K562 (cell line): ENCODE measurements around the gene WDR45B. TPM values are rescaled to one million over a fixed set of nuclear protein-coding genes. Genes with fewer than 3 reads are reported as not detected.
A peak's percentile ranks its signal among the peaks of the same experiment; 100 is the strongest.

ENCODE experiments used
- ATAC-seq: fragments of 200-7000 bp; cut with Tn5 transposase; 3 replicates; pipeline ENCODE4 v1.9.1; 2020; ENCODE audit warnings: moderate library complexity
- BruUV-seq: library from RNA; stranded (reverse); fragments of 400-500 nt; replicated peaks from 2 replicates; lab custom pipeline; 2021; lab: Mats Ljungman, UMichigan
- CTCF ChIA-PET: fragments of 300-600 bp; formaldehyde crosslinking; extraction: SDS; loops from one replicate; lab custom pipeline; 2021; ENCODE audit warnings: low intra/inter-chr PET ratio; lab: Yijun Ruan, JAX
- POLR2A ChIA-PET: fragments of 300-600, 350-650 bp; sonication (Branson Sonifier 250); formaldehyde crosslinking; extraction: SDS; loops from one replicate; lab custom pipeline; 2021; ENCODE audit warnings: antibody characterized with exemption, inconsistent platforms; lab: Yijun Ruan, JAX
- DNase-seq, 4 experiments: peaks; one replicate each; pipeline versions ENCODE4 v3.0.0 to v3.0.0-alpha.2; 2011 to 2018; ENCODE audit warnings: low spot score in 3 of 4, mixed read lengths in 3 of 4; ENCODE audit errors: extremely low read depth in 1 of 4
- FAIRE-seq: peaks from 2 replicates; lab custom pipeline; 2011; peaks lifted over from hg19 to GRCh38; lab: Jason Lieb, UNC
- H2AFZ ChIP-seq: 2 replicates; pipeline ENCODE4 v1.6.0; 2011; ENCODE audit warnings: low read depth, low read length, control low read depth, inconsistent platforms
- H3K27ac ChIP-seq: fragments of 200-600 bp; 3 replicates; pipeline ENCODE4 v1.8.0; 2011; ENCODE audit warnings: low read depth, mild to moderate bottlenecking, control low read depth, inconsistent platforms, low read length, moderate library complexity, mixed read lengths; ENCODE audit errors: extremely low read depth
- H3K27me3 ChIP-seq, 2 experiments: fragments of 300-600 bp in 1 of 2; 2 replicates in 1 of 2; 3 replicates in 1 of 2; pipeline versions ENCODE4 v1.6.0 to v1.8.0; 2011; ENCODE audit warnings: inconsistent platforms in 2 of 2, low read length in 2 of 2, mild to moderate bottlenecking in 1 of 2, mixed read lengths in 1 of 2, moderate library complexity in 1 of 2; ENCODE audit not compliant: control insufficient read depth in 2 of 2, insufficient read depth in 2 of 2
- H3K36me3 ChIP-seq: fragments of 300-600 bp; 3 replicates; pipeline ENCODE4 v1.8.0; 2011; ENCODE audit warnings: mild to moderate bottlenecking, low read length, inconsistent platforms; ENCODE audit not compliant: control insufficient read depth, insufficient read depth
- H3K4me1 ChIP-seq, 2 experiments: fragments of 200-600 bp in 1 of 2; replicated peaks in 1 of 2; 2 replicates in 1 of 2; 3 replicates in 1 of 2; pipeline versions ENCODE4 v1.5.1 to v1.8.0; 2011; ENCODE audit warnings: inconsistent platforms in 2 of 2, low read length in 2 of 2, mild to moderate bottlenecking in 1 of 2, mixed read lengths in 1 of 2, moderate library complexity in 1 of 2; ENCODE audit not compliant: control insufficient read depth in 2 of 2, insufficient read depth in 2 of 2
- H3K4me2 ChIP-seq: 2 replicates; pipeline ENCODE4 v1.6.1; 2011; ENCODE audit warnings: low read length, control low read depth, inconsistent platforms, mixed read lengths; ENCODE audit not compliant: insufficient read depth
- H3K4me3 ChIP-seq: fragments of 200-600 bp; sonication (generic), shearing (Covaris generic); 2 replicates; pipeline ENCODE4 v1.5.1; 2016; ENCODE audit warnings: control low read depth, inconsistent platforms
- H3K79me2 ChIP-seq: fragments of 200-600 bp; 3 replicates; pipeline ENCODE4 v1.8.0; 2011; ENCODE audit warnings: low read length, inconsistent platforms; ENCODE audit not compliant: control insufficient read depth, insufficient read depth
- H3K9ac ChIP-seq, 2 experiments: 2 replicates each; pipeline versions ENCODE4 v1.6.0 to v1.6.1; 2011; ENCODE audit warnings: low read depth in 2 of 2, low read length in 2 of 2, control low read depth in 1 of 2, inconsistent platforms in 1 of 2, mild to moderate bottlenecking in 1 of 2, mixed read lengths in 1 of 2; ENCODE audit not compliant: insufficient read depth in 1 of 2
- H3K9me1 ChIP-seq: one replicate; pipeline ENCODE4 v1.6.0; 2011; ENCODE audit warnings: inconsistent platforms, mild to moderate bottlenecking, low read length, moderate library complexity; ENCODE audit not compliant: control insufficient read depth, insufficient read depth
- H3K9me3 ChIP-seq: replicated peaks from 2 replicates; pipeline ENCODE4 v1.5.1; 2011; ENCODE audit warnings: low read depth, low read length, inconsistent platforms; ENCODE audit not compliant: control insufficient read depth, insufficient read depth
- H4K20me1 ChIP-seq: replicated peaks from 2 replicates; pipeline ENCODE4 v1.6.1; 2011; ENCODE audit warnings: low read length, inconsistent platforms, mixed read lengths; ENCODE audit not compliant: control insufficient read depth, insufficient read depth
- FOXM1 ChIP-seq, 2 experiments: fragments of 450-650 bp in 1 of 2; sonication (generic) in 1 of 2; formaldehyde crosslinking in 1 of 2; IDR thresholded peaks; 2 replicates each; pipeline versions ENCODE4 v1.6.1 to v1.9.0; 2017 to 2022; ENCODE audit warnings: low read depth in 2 of 2, mild to moderate bottlenecking in 2 of 2, missing genetic modification reagents in 1 of 2, moderate library complexity in 1 of 2
- HMBOX1 ChIP-seq: sonication (generic); IDR thresholded peaks from 2 replicates; pipeline ENCODE4 v1.6.1; 2016
- MEIS2 ChIP-seq: fragments of 450-650 bp; IDR thresholded peaks from 2 replicates; pipeline ENCODE4 v1.6.1; 2014; ENCODE audit warnings: mild to moderate bottlenecking; ENCODE audit not compliant: partially characterized antibody
- PKNOX1 ChIP-seq: fragments of 450-650 bp; IDR thresholded peaks from 2 replicates; pipeline ENCODE4 v1.6.1; 2016
- TEAD4 ChIP-seq, 2 experiments: sonication (generic) in 1 of 2; formaldehyde crosslinking in 1 of 2; IDR thresholded peaks; 2 replicates each; pipeline versions ENCODE4 v1.6.1 to v1.8.0; 2012 to 2022; ENCODE audit warnings: borderline replicate concordance in 1 of 2, inconsistent platforms in 1 of 2, low read length in 1 of 2, mild to moderate bottlenecking in 1 of 2, missing genetic modification reagents in 1 of 2
- ZFP30 ChIP-seq: fragments of 250-450 bp; sonication (Bioruptor Pico); IDR thresholded peaks from 2 replicates; pipeline ENCODE4 v1.8.0; 2022; ENCODE audit warnings: moderate library complexity, mild to moderate bottlenecking, inconsistent platforms, borderline replicate concordance
- ZNF512 ChIP-seq: IDR thresholded peaks from 2 replicates; pipeline ENCODE4 v1.6.1; 2016; ENCODE audit warnings: missing genetic modification characterization, missing compliant biosample characterization
- WGBS: fragments of 100-300 bp; shearing (Covaris generic); methylation state at CpG from one replicate; pipeline ENCODE4 v1.1.6; 2016; ENCODE audit warnings: low coverage, mixed read lengths; ENCODE audit not compliant: insufficient coverage; ENCODE audit errors: missing lambda C conversion rate; 5-methylcytosine and 5-hydroxymethylcytosine counted together
- in situ Hi-C: fragments of 300-500 bp; cut with MboI; formaldehyde crosslinking; loops from 4 replicates; pipeline ENCODE4 v1.15.0; 2018; ENCODE audit warnings: inconsistent platforms, mixed read lengths
- intact Hi-C: fragments of 100-400 bp; cut with micrococcal nuclease; formaldehyde crosslinking; loops from 2 replicates; pipeline ENCODE4 v1.14.2; 2022
- polyA plus RNA-seq, 8 experiments: library from polyadenylated mRNA; depleted of rRNA in 4 of 8; stranded (reverse) in 5 of 8; unstranded in 3 of 8; fragments of >200 nt; fragmentation: Nextera tagmentation in 2 of 8; fragmentation: Illumina TruSeq in 1 of 8; extraction: Ambion mirVana in 2 of 8; extraction: Trizol in 1 of 8; gene quantifications; 2 replicates each; pipeline versions ENCODE4 v1.2.1 to v1.2.3, GENCODE V29; 2011 to 2014; ENCODE audit warnings: inconsistent platforms in 1 of 8, missing spikeins in 1 of 8
- total RNA-seq, 7 experiments: library from RNA; depleted of rRNA in 6 of 7; stranded (reverse); fragments of >200 nt in 6 of 7; fragmentation: Illumina TruSeq in 2 of 7; extraction: Trizol in 2 of 7; gene quantifications; 2 replicates each; pipeline versions ENCODE4 v1.2.1 to v1.2.3, GENCODE V29; 2011 to 2021; ENCODE audit warnings: low replicate concordance in 1 of 7

Gene WDR45B
- total and polyA plus RNA-seq, 9 of the 15 experiments (the other 6 are each of a cell fraction or from before 2014, with no cell fraction given): 0.72 to 74.4 (median 35.9) TPM

GRCh38 chr17:82623707-82624106, 24.5 kb downstream of the WDR45B start:
- in situ Hi-C loops: no loop called here
- Histone ChIP-seq H3K36me3 (peaks cover 84% of the 10 kb centered on the region), H3K79me2 (peaks cover 3% of the 10 kb centered on the region; the same call in 1 of the 3 replicates), H3K4me1 (peaks cover 0 to 4% of the 10 kb centered on the region in 2 experiments; a peak in 1 of 5 replicates), H3K9me3 (no peaks in the 10 kb centered on the region), H4K20me1 (no peaks in the 10 kb centered on the region), H3K9me1 (no peaks in the 10 kb centered on the region), H3K27me3 (no peaks in the 10 kb centered on the region), H3K9ac (no peak overlapping the region)
- FAIRE-seq (no peak), DNase-seq (no peak)
- WGBS: 81% methylated on average over 15 of the region's 15 CpGs
- POLR2A ChIA-PET: no interaction called here
- intact Hi-C loops: no loop called here
- no TSS peak for BruUV-seq
- TF ChIP-seq FOXM1 (IDR thresholded peaks at IDR 0.05; ENCODE audit: low read depth) (no peak), FOXM1 (CRISPR knock-in tag; IDR thresholded peaks at IDR 0.05; ENCODE audit: low read depth) (no peak), HMBOX1 (no peak), ZNF512 (tag) (no peak), PKNOX1 (peak; percentile 38; the same call in 1 of the 2 replicates), ZFP30 (CRISPR knock-in tag) (no peak), MEIS2 (peak; percentile 49), TEAD4 (IDR thresholded peaks at IDR 0.05; ENCODE audit: low read length) (no peak), TEAD4 (CRISPR knock-in tag; IDR thresholded peaks at IDR 0.05; ENCODE audit: borderline replicate concordance) (no peak)
- TF ChIP-seq, all 486 proteins: peak for 2
- Histone ChIP-seq H3K4me2 (no peak overlapping the region), H3K27ac (no peak overlapping the region), H2AFZ (no peak overlapping the region), H3K4me3 (no peak overlapping the region)
- no peak for ATAC-seq
- CTCF ChIA-PET: interaction anchor here (0.7 kb wide), 1 partner anchor 131 kb away, joined by 3 read pairs; no protein-coding TSS in a partner anchor
